GM12878 (cell line): Measurements from ENCODE around the gene AKAP9. TPM values are rescaled to one million over a fixed set of nuclear protein-coding genes. Genes with fewer than 3 reads are reported as not detected.

Experiments used
- ATAC-seq: fragments of 200-7000 bp; cut with Tn5 transposase; 3 replicates; pipeline ENCODE4 v1.9.1; 2020; ENCODE audit warnings: mild to moderate bottlenecking, moderate library complexity
- BruUV-seq: library from RNA; stranded (reverse); fragments of 400-500 nt; replicated peaks from 2 replicates; lab custom pipeline; 2021; lab: Mats Ljungman, UMichigan
- CTCF ChIA-PET: fragments of 300-600 bp; sonication (Branson Sonifier 250); formaldehyde crosslinking; extraction: SDS; loops from one replicate; lab custom pipeline; 2021; ENCODE audit warnings: inconsistent platforms; lab: Yijun Ruan, JAX
- POLR2A ChIA-PET: fragments of 350-600 bp; formaldehyde crosslinking; extraction: SDS; loops from one replicate; lab custom pipeline; 2021; ENCODE audit warnings: inconsistent platforms; lab: Charles Lee
- RAD21 ChIA-PET: fragments of 300-600 bp; sonication (Branson Sonifier 250); formaldehyde crosslinking; loops from one replicate; lab custom pipeline; 2023; ENCODE audit warnings: antibody characterized with exemption; ENCODE audit not compliant: unreplicated experiment; lab: Charles Lee
- SMC1A ChIA-PET: fragments of 300-600 bp; sonication (Branson Sonifier 250); formaldehyde crosslinking; loops from one replicate; lab custom pipeline; 2023; ENCODE audit not compliant: unreplicated experiment, uncharacterized antibody; lab: Charles Lee
- DNase-seq: peaks from one replicate; pipeline ENCODE4 v3.0.0-alpha.2; 2011; ENCODE audit warnings: low read depth, low spot score
- FAIRE-seq: peaks from 3 replicates; lab custom pipeline; 2011; peaks lifted over from hg19 to GRCh38; lab: Jason Lieb, UNC
- H2AFZ ChIP-seq: 2 replicates; pipeline ENCODE4 v1.6.0; 2011; ENCODE audit warnings: low read depth, low read length, control low read depth; ENCODE audit not compliant: control insufficient read depth
- H3K27ac ChIP-seq: 2 replicates; pipeline ENCODE4 v1.5.1; 2011; ENCODE audit warnings: control low read depth; ENCODE audit not compliant: control insufficient read depth, insufficient read depth
- H3K27me3 ChIP-seq, 2 experiments: replicated peaks in 1 of 2; 2 replicates each; pipeline versions ENCODE4 v1.6.0 to v1.6.1; 2011; ENCODE audit warnings: low read length in 1 of 2; ENCODE audit not compliant: control insufficient read depth in 2 of 2, insufficient read depth in 2 of 2
- H3K36me3 ChIP-seq, 2 experiments: 2 replicates each; pipeline ENCODE4 v1.5.1; 2011; ENCODE audit warnings: low read length in 1 of 2; ENCODE audit not compliant: control insufficient read depth in 2 of 2, insufficient read depth in 2 of 2
- H3K4me1 ChIP-seq: 2 replicates; pipeline ENCODE4 v1.6.1; 2011; ENCODE audit warnings: mild to moderate bottlenecking, low read length, moderate library complexity, mixed read lengths; ENCODE audit not compliant: control insufficient read depth, insufficient read depth
- H3K4me2 ChIP-seq: 2 replicates; pipeline ENCODE4 v1.6.0; 2011; ENCODE audit warnings: control low read depth; ENCODE audit not compliant: control insufficient read depth, insufficient read depth
- H3K4me3 ChIP-seq: fragments of 200-600 bp; sonication (generic); 2 replicates; pipeline ENCODE4 v1.5.1; 2016
- H3K79me2 ChIP-seq: 2 replicates; pipeline ENCODE4 v1.6.0; 2011; ENCODE audit warnings: low read length; ENCODE audit not compliant: control insufficient read depth, insufficient read depth
- H3K9ac ChIP-seq: 2 replicates; pipeline ENCODE4 v1.8.0; 2011; ENCODE audit warnings: low read length, control low read depth, mixed read lengths; ENCODE audit not compliant: control insufficient read depth, insufficient read depth
- H3K9me3 ChIP-seq: replicated peaks from 3 replicates; pipeline ENCODE4 v1.5.1; 2011; ENCODE audit warnings: mild to moderate bottlenecking, low read length; ENCODE audit not compliant: control insufficient read depth, insufficient read depth
- H4K20me1 ChIP-seq: 2 replicates; pipeline ENCODE4 v1.6.0; 2011; ENCODE audit not compliant: control insufficient read depth, insufficient read depth
- CREB1 ChIP-seq: IDR thresholded peaks from 2 replicates; pipeline ENCODE4 v1.6.1; 2012; ENCODE audit warnings: low read depth, mild to moderate bottlenecking, inconsistent platforms
- E2F4 ChIP-seq: IDR thresholded peaks from 2 replicates; pipeline ENCODE4 v1.6.1; 2012; ENCODE audit warnings: low read depth, low read length, improper control_type of control experiment
- E4F1 ChIP-seq: fragments of 450-650 bp; IDR thresholded peaks from 2 replicates; pipeline ENCODE4 v1.6.1; 2018; ENCODE audit warnings: borderline replicate concordance, mild to moderate bottlenecking; ENCODE audit not compliant: partially characterized antibody
- IRF5 ChIP-seq: fragments of 450-650 bp; IDR thresholded peaks from 2 replicates; pipeline ENCODE4 v1.6.1; 2017; ENCODE audit warnings: borderline replicate concordance
- MEF2A ChIP-seq: IDR thresholded peaks from 2 replicates; pipeline ENCODE4 v1.6.1; 2011; ENCODE audit warnings: low read depth, mild to moderate bottlenecking, low read length, moderate library complexity; ENCODE audit not compliant: insufficient read depth
- MTA2 ChIP-seq: fragments of 450-650 bp; IDR thresholded peaks from 2 replicates; pipeline ENCODE4 v1.6.1; 2016; ENCODE audit warnings: low read depth, mild to moderate bottlenecking, moderate library complexity
- NFYA ChIP-seq: IDR thresholded peaks from 2 replicates; pipeline ENCODE4 v1.6.1; 2011; ENCODE audit warnings: low read depth, mild to moderate bottlenecking, low read length, improper control_type of control experiment, borderline replicate concordance
- SIX5 ChIP-seq: IDR thresholded peaks from 2 replicates; pipeline ENCODE4 v1.6.1; 2011; ENCODE audit warnings: mild to moderate bottlenecking, low read depth, low read length, moderate library complexity; ENCODE audit not compliant: severe bottlenecking
- SMARCA5 ChIP-seq: fragments of 450-650 bp; IDR thresholded peaks from 2 replicates; pipeline ENCODE4 v1.6.1; 2017; ENCODE audit warnings: mild to moderate bottlenecking
- USF1 ChIP-seq: IDR thresholded peaks from 2 replicates; pipeline ENCODE4 v1.6.1; 2011; ENCODE audit warnings: borderline replicate concordance, low read depth, mild to moderate bottlenecking, moderate library complexity, mixed read lengths, low read length; ENCODE audit not compliant: insufficient read depth; ENCODE audit errors: extremely low read length
- ZBTB11 ChIP-seq: fragments of 450-650 bp; formaldehyde crosslinking; IDR thresholded peaks from 2 replicates; pipeline ENCODE4 v1.5.0; 2022; ENCODE audit warnings: mild to moderate bottlenecking, missing genetic modification characterization
- WGBS: methylation state at CpG from one replicate; pipeline ENCODE4 v1.1.6; 2016; ENCODE audit warnings: low lambda C conversion rate; ENCODE audit not compliant: insufficient replicate concordance, insufficient coverage; ENCODE audit errors: missing lambda C conversion rate; 5-methylcytosine and 5-hydroxymethylcytosine counted together
- in situ Hi-C: fragments of 300-500 bp; cut with MboI; formaldehyde crosslinking; loops from 9 replicates; pipeline ENCODE4 v1.14.3; 2018; ENCODE audit warnings: mixed read lengths
- intact Hi-C: fragments of 100-400 bp; cut with micrococcal nuclease; formaldehyde crosslinking; loops from one replicate; pipeline ENCODE4 v1.14.2; 2022; ENCODE audit not compliant: unreplicated experiment
- polyA plus RNA-seq, 11 experiments: library from polyadenylated mRNA; depleted of rRNA in 4 of 11; unstranded in 6 of 11; stranded (reverse) in 5 of 11; fragments of >200 nt; fragmentation: Nextera tagmentation in 4 of 11; fragmentation: Illumina TruSeq in 1 of 11; extraction: Ambion mirVana in 4 of 11; extraction: Trizol in 1 of 11; gene quantifications; 1 replicate in 1 of 11; 2 replicates in 10 of 11; pipeline versions ENCODE4 v1.2.1 to v1.2.3, GENCODE V29; 2011 to 2016; ENCODE audit warnings: inconsistent platforms in 2 of 11, missing spikeins in 2 of 11, low read depth in 1 of 11
- total RNA-seq, 4 experiments: library from RNA; depleted of rRNA in 3 of 4; stranded (reverse); fragments of >200 nt in 3 of 4; fragmentation: Illumina TruSeq in 1 of 4; extraction: Trizol in 1 of 4; gene quantifications; 2 replicates each; pipeline versions ENCODE4 v1.2.1 to v1.2.3, GENCODE V29; 2013 to 2021

Gene AKAP9
- total and polyA plus RNA-seq, 10 of the 15 experiments (the other 5 are each of a cell fraction or from before 2014, with no cell fraction given) = 21.1 to 62.8 (median 31.6) TPM

- ATAC-seq (no peak), DNase-seq (no peak), FAIRE-seq (no peak)
- Histone ChIP-seq H3K4me1 (no peaks in the 10 kb centered on the region), H3K9ac (no peak overlapping the region), H3K27ac (no peak overlapping the region), H3K9me3 (no peaks in the 10 kb centered on the region), H2AFZ (no peak overlapping the region), H3K4me3 (no peak overlapping the region), H3K79me2 (no peaks in the 10 kb centered on the region), H4K20me1 (no peaks in the 10 kb centered on the region), H3K36me3 (peaks cover 0 to 9% of the 10 kb centered on the region in 2 experiments; a peak in 2 of 4 replicates), H3K27me3 (no peaks in the 10 kb centered on the region), H3K4me2 (no peak overlapping the region)
- RAD21 ChIA-PET = no interaction called here
- POLR2A ChIA-PET = interaction anchor here (1.1 kb wide), 1 partner anchor 15 kb away, joined by 3 read pairs; no protein-coding TSS in a partner anchor
- WGBS = 100% methylated on average over 2 of the region's 2 CpGs
- in situ Hi-C loops (no loop called here), intact Hi-C loops (no loop called here)
- SMC1A ChIA-PET = interaction anchor here (0.7 kb wide), 1 partner anchor 132 kb away, joined by 3 read pairs; no protein-coding TSS in a partner anchor
- CTCF ChIA-PET = no interaction called here
- BruUV-seq = no TSS peak
- TF ChIP-seq USF1 = no peak
- TF ChIP-seq MEF2A = no peak
- no peak for TF ChIP-seq CREB1
- no peak for TF ChIP-seq SMARCA5
- no peak for TF ChIP-seq E4F1
- TF ChIP-seq E2F4 = no peak
- no peak for TF ChIP-seq ZBTB11 (CRISPR knock-in tag)
- TF ChIP-seq MTA2 = no peak
- no peak for TF ChIP-seq IRF5
- TF ChIP-seq NFYA = no peak
- no peak for TF ChIP-seq SIX5
These were observed 123.9 kb downstream of the AKAP9 start for GRCh38 chr7:92064438-92065029.
